OCI-LY3 (cell line): ENCODE measurements around the gene NTNG2.

Source experiments
- CTCF ChIP-seq: fragments of 200-600, 300-600 bp; sonication (generic); IDR thresholded peaks from 2 replicates; pipeline ENCODE4 v1.5.1; 2014; ENCODE audit warnings: antibody characterized with exemption, low read length, low read depth
- EZH2phosphoT487 ChIP-seq: fragments of 200-600 bp; shearing (Covaris generic); IDR thresholded peaks from 2 replicates; pipeline ENCODE4 v1.6.1; 2018; ENCODE audit warnings: antibody characterized with exemption, mixed run types, low read depth

GRCh38 chr9:132249690-132250089 is 87.8 kb downstream of the NTNG2 start:
- TF ChIP-seq EZH2phosphoT487: no peak
- TF ChIP-seq CTCF: no peak
